ENCODE data around the gene PAK5. TPM values are rescaled to one million over a fixed set of nuclear protein-coding genes. Genes with fewer than 3 reads are reported as not detected.

PAK5 gene
- total and polyA plus RNA-seq, 2 experiments from 2014 or later = 0.57 to 1.1 TPM

- H3K27me3 ChIP-seq (ENCODE audit: insufficient read depth) = no peaks in the 10 kb centered on the region
- peaks cover 4% of the 10 kb centered on the region for H3K4me1 Mint-ChIP-seq
- H3K4me3 Mint-ChIP-seq = no peak overlapping the region
- no peaks in the 10 kb centered on the region for H3K4me1 ChIP-seq (ENCODE audit: insufficient read depth)
- no peak for TF ChIP-seq JUNB (IDR thresholded peaks at IDR 0.05; ENCODE audit: unreplicated experiment)
- no peak for TF ChIP-seq REST (IDR thresholded peaks at IDR 0.05; ENCODE audit: unreplicated experiment)
- H3K36me3 ChIP-seq (ENCODE audit: insufficient read depth) = no peaks in the 10 kb centered on the region
- no peaks in the 10 kb centered on the region for H3F3A ChIP-seq (replicated peaks; ENCODE audit: low read depth)
- H3K79me2 ChIP-seq (replicated peaks; ENCODE audit: insufficient read depth) = no peaks in the 10 kb centered on the region
- no peak overlapping the region for H3K27ac ChIP-seq (ENCODE audit: low read depth)
- H3K9me3 Mint-ChIP-seq = no peaks in the 10 kb centered on the region
- DNase-seq (ENCODE audit: low spot score) (no peak), ATAC-seq (no peak)
- 0 out of 3 replicates have a peak, but pooled peaks cover 2% of the 10 kb centered on the region for H3K36me3 Mint-ChIP-seq (ENCODE audit: low read depth)
- no peak overlapping the region for H3K27ac Mint-ChIP-seq
- no peaks in the 10 kb centered on the region for H3K9me2 ChIP-seq (ENCODE audit: insufficient read depth)
- no peaks in the 10 kb centered on the region for H3K27me3 Mint-ChIP-seq (ENCODE audit: insufficient read depth, low read depth, poor library complexity)
- H3K4me2 ChIP-seq = no peak overlapping the region
- H2AFZ ChIP-seq = no peak overlapping the region
- no peak overlapping the region for H3K4me3 ChIP-seq
- H4K20me1 ChIP-seq (replicated peaks; ENCODE audit: insufficient read depth) = no peaks in the 10 kb centered on the region
Measured at GRCh38 chr20:9555781-9556180, 283.1 kb downstream of the PAK5 start.

- no peaks in the 10 kb centered on the region for H3K27me3 Mint-ChIP-seq (ENCODE audit: insufficient read depth, low read depth, poor library complexity)
- no peak for ATAC-seq
- no peaks in the 10 kb centered on the region for H3K9me3 Mint-ChIP-seq
- TF ChIP-seq CTCF (conservative IDR thresholded peaks at IDR 0.05; ENCODE audit: low read depth in 2 of 2) (no peak), EZH2 (IDR thresholded peaks at IDR 0.05; ENCODE audit: low read depth, unreplicated experiment) (no peak), ZNF114 (CRISPR knock-in tag; IDR thresholded peaks at IDR 0.05) (no peak), REST (IDR thresholded peaks at IDR 0.05; ENCODE audit: unreplicated experiment) (no peak), EZH2phosphoT487 (IDR thresholded peaks at IDR 0.05; ENCODE audit: unreplicated experiment) (no peak), CREB1 (CRISPR knock-in tag; IDR thresholded peaks at IDR 0.05; ENCODE audit: low read depth) (no peak), NANOG (IDR thresholded peaks at IDR 0.05; ENCODE audit: borderline replicate concordance) (no peak), ZNF331 (CRISPR knock-in tag; IDR thresholded peaks at IDR 0.05; ENCODE audit: low read depth) (no peak)
Measured at GRCh38 chr20:9551808-9552550, 286.9 kb downstream of the PAK5 start.

More at GRCh38 chr20:9551808-9552550, 286.9 kb downstream of the PAK5 start:
- no peak overlapping the region for H2AFZ ChIP-seq
- H3K27me3 ChIP-seq (ENCODE audit: insufficient read depth) = no peaks in the 10 kb centered on the region
- DNase-seq (ENCODE audit: low spot score) = no peak
- 0 out of 3 replicates have a peak, but pooled peaks cover 2% of the 10 kb centered on the region for H3K36me3 Mint-ChIP-seq (ENCODE audit: low read depth)
- H3K4me1 Mint-ChIP-seq = peaks cover 10% of the 10 kb centered on the region; the same call in 2 of the 3 replicates
- H3F3A ChIP-seq (replicated peaks; ENCODE audit: low read depth) = no peaks in the 10 kb centered on the region
- H3K9me2 ChIP-seq (ENCODE audit: insufficient read depth) = peaks cover 7% of the 10 kb centered on the region; the same call in 1 of the 2 replicates
- no peak overlapping the region for H3K4me3 ChIP-seq
- no peaks in the 10 kb centered on the region for H3K36me3 ChIP-seq (ENCODE audit: insufficient read depth)
- H3K27ac Mint-ChIP-seq = no peak overlapping the region
- H4K20me1 ChIP-seq (replicated peaks; ENCODE audit: insufficient read depth) = no peaks in the 10 kb centered on the region
- H3K4me3 Mint-ChIP-seq = no peak overlapping the region
- H3K4me1 ChIP-seq (ENCODE audit: insufficient read depth) = no peaks in the 10 kb centered on the region
- H3K4me2 ChIP-seq = no peak overlapping the region
- no peaks in the 10 kb centered on the region for H3K79me2 ChIP-seq (replicated peaks; ENCODE audit: insufficient read depth)
- H3K27ac ChIP-seq (ENCODE audit: low read depth) = no peak overlapping the region
